HG02885 (cell line): ENCODE measurements around the gene HOXC10.

Experiments
- ATAC-seq: cut with Tn5 transposase; IDR thresholded peaks from one replicate; pipeline ENCODE4 v1.9.1; 2021; ENCODE audit warnings: mild to moderate bottlenecking; ENCODE audit not compliant: unreplicated experiment, poor library complexity

HOXC10 gene

DNA sequence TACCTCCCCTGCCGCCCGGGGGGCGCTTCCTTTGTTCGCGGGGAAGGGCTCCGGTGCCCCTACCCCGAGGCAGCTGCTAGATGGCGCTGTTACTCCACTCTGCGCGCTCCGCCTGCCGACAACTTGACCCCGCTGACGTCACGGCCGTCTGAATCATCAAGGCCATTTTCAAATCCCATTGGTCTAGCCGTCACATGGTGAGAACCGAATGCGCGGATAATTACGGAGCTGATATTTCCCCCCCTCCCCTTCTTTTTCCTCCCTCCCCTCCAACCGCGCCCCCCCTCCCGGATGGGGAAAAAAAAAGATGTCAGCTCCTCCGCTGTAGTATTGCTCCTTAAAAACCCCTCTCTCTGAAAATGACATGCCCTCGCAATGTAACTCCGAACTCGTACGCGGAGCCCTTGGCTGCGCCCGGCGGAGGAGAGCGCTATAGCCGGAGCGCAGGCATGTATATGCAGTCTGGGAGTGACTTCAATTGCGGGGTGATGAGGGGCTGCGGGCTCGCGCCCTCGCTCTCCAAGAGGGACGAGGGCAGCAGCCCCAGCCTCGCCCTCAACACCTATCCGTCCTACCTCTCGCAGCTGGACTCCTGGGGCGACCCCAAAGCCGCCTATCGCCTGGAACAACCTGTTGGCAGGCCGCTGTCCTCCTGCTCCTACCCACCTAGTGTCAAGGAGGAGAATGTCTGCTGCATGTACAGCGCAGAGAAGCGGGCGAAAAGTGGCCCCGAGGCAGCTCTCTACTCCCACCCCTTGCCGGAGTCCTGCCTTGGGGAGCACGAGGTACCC, at the start of gene HOXC10:
Gene HOXC10, plus strand, starts transcription at position 246 of the 791 bp plus-strand sequence. Its CDS starts 114 bp downstream, at position 360.
- peak; percentile 76 for ATAC-seq

DNA sequence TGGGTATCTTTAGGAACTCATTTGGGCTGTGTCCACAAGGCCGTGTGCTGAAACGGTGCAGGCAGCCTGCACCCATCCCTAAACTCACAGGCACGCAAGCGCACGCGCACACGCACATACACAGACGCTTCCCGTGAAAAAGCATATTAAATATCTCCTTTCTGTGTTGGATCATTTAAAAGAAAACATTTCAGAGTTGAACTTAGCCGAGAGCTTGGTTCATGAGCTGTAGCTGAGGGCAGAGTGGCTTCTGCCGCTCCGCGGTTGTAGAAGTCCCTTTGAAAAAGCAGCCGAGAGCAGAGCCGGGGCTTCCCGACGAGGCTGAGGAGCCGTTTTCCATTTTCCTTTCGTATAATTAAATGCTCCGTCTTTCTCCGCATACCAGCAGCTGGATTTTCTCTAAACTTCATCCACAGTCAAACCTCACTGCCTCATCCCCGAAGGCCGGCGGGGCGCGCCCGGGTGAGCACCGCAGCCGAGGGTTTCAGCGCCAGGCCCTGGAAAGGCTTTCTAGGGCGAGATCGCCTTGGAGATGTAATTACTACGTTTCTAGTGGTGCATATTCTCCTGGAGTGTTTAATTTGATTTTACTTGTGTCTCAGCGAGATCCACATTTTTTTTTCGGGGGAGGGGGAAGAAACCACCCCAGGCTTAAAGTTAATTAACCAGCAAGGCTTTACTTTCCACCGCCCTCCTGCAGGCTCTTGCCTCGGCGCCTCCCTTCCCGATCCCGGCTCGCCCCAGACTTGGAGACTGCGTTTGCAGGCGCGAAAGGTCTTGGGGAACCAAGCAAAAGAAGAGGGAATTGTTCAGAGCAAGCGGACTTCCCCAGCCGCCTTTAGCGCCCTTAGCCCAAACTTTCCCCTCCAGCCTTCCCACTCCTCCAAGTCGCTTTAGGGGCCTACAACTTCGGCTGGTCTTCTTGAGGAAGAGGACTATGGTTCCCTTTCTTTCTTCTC, 49.3 kb upstream of the HOXC10 start:
- ATAC-seq = no peak

DNA sequence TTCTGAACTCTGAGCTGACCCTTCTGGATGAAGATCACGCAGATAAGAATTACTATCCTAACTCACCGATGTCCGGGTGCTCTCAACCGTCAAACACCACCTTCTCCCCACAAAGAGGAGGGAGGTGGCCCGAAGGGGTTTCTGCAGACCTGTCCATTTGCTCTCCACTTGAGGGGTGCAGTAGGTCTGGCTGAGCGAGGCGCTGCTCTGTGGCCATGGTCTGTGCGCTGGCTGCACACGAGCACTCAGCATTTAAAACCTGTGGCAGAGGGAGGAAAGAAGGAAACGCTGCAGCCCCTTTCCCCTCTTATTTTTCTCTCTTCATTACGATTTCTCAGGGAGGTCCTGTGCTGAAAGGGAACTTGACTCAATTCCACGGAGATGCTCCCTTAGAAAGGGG, 47.8 kb upstream of the HOXC10 start:
- ATAC-seq = no peak

DNA sequence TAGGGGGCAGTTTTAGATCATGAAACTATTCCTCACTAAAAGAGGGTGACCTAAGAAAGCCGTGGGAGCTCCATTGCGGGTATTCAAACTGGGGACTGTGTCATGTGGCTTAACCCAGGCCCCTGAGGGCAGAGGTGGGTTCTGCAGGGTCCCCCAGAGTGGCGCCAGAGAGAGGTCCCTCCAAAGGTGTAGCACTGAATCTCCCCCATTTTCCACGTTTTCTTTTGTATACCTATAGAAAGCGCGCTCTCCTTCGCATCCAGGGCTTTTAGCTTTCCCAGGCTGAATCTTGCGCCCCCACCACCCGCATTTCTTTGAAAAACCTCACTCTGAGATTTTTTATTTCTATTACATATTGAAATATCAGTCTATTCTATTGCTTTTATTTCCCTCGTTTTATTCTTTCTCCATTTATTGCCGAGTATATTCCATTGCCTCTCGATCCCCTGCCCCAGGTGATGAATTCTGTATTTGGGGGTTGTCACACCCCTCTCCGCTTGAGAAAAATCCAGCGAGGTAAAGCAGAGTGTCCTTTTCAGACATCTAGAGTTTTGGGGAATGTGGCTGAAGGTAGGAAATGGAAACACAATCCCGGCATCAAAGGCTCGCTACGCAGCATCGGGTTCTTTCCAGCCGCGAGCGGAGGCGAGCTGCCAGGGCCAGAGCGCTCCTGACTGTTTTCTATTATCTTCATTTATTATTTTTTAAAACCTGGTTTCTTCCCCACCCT, 47.2 kb upstream of the HOXC10 start:
- no peak for ATAC-seq

DNA sequence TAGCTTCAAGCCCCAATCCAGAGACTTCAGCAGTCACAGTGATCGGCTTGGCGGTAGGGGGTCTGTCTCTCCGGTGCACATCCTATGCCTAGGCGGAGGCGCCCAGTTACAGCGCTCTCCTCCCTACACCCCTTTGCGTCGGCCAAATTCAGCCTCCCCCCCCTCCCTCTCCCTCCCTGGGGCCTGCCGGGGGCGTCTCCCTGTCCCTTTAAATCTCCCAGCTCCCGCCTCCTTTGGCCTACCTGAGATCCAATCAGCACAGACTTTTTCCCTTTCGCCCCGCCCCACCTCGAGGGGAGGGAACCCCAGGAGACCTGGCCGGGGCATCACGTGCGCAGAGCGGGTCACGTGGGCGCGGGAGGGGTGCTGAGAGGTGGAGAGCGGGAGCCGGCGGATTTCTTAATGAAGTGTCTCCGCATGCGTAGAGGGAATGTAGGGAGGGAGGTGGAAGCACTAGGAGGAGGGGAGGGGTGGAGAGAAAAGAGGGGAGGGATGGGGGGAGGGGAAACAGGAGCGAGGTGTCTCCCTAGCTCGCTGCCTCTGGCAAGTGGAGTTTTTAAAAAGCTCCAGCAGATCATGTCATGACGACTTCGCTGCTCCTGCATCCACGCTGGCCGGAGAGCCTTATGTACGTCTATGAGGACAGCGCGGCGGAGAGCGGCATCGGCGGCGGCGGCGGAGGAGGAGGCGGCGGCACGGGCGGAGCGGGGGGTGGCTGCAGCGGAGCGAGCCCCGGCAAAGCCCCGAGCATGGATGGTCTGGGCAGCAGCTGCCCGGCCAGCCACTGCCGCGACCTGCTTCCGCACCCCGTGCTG, 46.4 kb upstream of the HOXC10 start, which contains the start of gene HOXC13:
Gene HOXC13, plus strand, starts transcription at position 506 of the 815 bp plus-strand sequence. Its CDS starts 76 bp downstream, at position 582.
- ATAC-seq = no peak

DNA sequence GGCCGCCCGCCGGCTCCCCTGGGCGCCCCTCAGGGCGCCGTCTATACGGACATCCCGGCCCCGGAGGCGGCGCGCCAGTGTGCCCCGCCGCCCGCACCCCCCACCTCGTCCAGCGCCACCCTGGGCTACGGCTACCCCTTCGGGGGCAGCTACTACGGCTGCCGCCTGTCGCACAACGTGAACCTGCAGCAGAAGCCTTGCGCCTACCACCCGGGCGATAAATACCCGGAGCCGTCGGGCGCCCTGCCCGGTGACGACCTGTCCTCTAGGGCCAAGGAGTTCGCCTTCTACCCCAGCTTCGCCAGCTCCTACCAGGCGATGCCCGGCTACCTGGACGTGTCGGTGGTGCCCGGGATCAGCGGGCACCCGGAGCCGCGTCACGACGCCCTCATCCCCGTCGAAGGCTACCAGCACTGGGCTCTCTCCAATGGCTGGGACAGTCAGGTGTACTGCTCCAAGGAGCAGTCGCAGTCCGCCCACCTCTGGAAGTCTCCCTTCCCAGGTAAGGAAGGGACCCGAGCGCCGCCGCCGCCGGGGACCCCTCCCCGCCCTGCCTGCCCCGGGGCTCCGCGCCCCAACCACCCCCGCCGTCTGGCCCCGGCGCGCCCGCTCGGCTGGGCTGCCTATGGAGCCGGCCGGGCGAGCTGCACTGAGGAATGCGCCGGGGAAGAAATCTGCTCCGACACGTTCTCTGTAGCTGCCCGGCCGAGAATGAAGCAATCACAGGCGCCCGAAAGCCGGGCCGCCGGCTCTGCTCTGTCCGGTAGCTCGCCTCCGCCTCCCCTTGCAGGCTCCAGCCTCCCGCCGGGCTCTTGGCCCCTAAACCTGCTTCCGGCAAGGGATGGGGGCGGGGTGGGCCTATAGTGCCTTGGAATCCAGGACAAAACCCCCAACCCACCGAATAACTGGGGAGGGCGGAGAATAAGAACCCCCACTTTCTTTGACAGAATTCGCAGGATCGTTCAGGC, 45.5 kb upstream of the HOXC10 start:
- no peak for ATAC-seq

DNA sequence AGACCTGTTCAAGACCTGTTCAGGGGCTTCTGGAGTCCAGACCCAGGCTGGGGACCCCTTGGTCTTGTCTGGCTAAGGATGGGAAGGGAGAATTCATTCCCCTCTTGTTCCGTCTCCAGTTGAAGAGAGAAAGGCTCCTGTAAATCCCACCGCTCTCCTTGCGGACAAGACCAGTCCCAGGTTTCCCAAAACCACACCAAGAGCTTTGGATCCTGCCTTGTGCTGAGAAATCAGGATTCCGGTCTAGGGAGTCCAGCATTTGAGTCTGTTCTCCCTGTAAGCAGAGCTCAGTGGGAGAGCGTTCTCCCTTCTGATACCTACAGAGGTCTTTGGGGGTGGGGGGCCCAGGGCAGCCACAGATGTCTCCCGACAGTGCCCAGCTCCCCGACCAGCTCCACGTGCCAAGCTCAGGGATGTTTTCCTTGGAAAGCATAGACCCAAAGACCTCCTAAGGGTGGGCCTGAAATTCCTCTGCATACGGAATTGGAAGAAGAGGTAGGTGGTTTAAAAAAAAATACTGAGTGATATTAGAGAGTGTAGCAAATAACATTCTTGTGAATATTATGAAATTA, 44.4 kb upstream of the HOXC10 start:
- no peak for ATAC-seq

DNA sequence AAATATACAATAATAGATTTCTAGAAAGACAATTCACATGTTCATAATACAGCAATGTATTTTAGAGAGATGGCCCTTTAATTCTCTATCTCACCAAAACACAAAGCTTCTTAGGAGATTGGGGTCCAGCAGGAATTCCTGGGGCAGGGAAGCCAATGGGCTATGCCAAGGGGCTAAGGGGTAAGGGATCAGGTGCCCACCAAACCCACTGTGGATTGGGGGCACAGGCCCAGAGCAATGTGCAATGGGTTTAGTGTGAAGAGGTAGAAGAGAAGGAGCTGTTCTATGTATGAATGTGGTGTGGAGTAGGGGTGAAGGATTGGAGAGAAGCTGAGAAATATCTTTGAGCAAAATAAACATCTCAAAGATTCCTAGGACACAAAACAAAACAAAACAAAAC, 43.8 kb upstream of the HOXC10 start:
- ATAC-seq = no peak

DNA sequence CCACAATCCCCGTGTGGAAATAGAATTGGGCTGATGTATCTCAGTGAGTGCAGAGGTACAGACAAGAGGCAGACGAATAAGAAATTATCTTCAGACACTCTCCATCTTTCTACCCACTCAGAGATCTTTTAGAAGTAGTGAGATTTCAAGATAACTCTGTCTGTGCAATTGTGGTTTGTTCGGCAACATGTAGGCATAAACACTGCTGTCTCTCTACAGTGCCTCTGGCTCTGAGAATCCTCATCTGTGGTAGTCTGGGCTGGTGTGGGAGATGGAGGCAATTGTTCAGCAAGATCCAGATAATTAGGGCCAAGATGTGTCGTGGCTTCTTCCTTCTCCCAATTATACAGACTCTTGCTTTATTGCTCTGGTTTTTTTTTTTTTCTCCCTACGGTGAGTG, 43.2 kb upstream of the HOXC10 start:
- ATAC-seq = no peak

DNA sequence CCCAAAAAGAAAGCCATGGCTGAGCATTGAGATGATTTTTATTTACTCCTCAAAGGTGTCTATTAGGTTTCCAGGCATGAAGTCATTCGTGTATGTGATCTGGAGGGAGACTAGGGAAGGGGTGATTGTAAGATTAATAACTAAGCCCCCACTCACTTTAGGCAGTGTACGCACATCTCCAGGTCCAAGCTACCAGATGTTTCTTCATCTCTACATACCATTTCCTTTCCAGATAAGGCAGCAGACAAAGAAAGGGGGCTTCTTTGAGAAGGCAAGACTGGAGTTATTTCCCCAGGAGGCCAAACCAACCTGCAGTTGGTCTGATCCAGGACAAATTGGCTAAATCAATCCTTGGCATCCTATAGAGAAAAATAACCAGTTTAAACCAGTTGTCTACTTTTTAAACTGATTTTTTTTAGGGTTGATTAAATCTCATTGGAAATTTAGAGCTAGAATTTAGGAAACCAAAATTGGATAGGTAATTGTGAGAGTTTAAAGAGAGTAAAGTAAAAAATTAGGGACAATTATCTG, 42.4 kb upstream of the HOXC10 start:
- no peak for ATAC-seq

DNA sequence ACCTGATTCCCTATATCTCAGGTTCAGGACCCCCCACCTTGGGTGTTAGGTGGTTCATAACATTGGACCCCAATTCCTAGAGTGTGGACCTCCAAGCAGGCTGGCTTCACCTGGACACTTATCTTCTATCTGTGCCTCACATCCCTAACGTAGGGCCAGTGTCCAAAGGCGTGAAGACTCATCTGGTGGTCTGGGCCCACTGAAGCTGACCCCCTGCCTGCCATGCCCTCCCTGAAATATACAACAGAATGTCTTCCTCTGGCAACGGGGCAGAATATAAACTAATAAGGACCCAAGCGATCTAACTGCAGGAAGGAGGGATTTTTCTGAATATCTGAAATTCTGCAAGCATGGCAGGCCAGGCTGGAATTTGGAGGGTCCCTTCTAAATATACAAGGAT, 40.7 kb upstream of the HOXC10 start:
- ATAC-seq = no peak

DNA sequence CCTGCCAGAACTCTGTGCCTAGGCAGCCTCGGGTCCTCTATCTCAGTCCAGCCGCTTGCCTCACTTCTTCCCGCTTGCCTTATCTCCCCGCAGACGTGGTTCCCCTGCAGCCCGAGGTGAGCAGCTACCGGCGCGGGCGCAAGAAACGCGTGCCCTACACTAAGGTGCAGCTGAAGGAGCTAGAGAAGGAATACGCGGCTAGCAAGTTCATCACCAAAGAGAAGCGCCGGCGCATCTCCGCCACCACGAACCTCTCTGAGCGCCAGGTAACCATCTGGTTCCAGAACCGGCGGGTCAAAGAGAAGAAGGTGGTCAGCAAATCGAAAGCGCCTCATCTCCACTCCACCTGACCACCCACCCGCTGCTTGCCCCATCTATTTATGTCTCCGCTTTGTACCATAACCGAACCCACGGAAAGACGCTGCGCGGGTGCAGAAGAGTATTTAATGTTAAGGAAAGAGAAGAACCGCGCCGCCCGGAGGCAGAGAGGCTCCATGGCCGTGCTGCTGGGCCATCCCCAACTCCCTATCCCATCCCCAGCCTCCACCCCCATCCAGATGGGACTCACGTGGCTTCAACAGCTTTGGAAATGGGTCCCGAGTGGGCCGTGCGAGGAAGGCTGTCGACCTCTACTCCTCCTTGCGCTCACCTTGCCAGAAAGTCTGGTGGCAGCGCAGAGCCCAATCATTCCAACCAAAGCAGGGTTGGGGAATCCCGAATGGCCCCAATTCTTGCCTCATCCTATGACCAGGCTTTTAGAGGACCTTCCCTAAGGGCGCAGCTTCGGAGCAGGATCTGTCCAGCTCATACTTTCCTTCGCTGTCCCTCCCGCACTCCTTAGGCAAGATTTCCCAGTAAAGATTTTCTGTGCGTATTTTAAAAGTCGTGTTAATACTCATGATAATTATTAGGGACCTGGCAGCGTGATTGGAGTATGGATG, 39.8 kb upstream of the HOXC10 start:
- no peak for ATAC-seq

DNA sequence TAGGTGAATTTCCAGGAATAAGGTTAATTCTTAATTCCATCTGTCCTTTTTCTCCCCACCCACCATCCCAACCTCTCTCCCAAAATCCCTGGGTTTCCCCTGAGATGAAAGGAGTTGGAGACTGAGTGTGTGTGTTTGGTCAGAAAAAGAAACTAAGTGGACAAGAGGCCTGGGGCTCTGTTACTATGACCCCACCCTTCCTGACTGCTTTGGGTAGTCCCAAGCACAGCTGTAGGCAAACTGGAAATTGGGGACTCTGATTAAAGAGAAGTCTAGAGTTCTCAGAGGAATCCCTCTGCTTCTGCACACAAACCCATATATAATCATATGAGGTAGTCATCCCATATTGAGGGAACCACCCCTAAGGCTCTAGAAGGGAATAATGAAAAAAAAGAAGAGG, 37.2 kb upstream of the HOXC10 start:
- no peak for ATAC-seq

DNA sequence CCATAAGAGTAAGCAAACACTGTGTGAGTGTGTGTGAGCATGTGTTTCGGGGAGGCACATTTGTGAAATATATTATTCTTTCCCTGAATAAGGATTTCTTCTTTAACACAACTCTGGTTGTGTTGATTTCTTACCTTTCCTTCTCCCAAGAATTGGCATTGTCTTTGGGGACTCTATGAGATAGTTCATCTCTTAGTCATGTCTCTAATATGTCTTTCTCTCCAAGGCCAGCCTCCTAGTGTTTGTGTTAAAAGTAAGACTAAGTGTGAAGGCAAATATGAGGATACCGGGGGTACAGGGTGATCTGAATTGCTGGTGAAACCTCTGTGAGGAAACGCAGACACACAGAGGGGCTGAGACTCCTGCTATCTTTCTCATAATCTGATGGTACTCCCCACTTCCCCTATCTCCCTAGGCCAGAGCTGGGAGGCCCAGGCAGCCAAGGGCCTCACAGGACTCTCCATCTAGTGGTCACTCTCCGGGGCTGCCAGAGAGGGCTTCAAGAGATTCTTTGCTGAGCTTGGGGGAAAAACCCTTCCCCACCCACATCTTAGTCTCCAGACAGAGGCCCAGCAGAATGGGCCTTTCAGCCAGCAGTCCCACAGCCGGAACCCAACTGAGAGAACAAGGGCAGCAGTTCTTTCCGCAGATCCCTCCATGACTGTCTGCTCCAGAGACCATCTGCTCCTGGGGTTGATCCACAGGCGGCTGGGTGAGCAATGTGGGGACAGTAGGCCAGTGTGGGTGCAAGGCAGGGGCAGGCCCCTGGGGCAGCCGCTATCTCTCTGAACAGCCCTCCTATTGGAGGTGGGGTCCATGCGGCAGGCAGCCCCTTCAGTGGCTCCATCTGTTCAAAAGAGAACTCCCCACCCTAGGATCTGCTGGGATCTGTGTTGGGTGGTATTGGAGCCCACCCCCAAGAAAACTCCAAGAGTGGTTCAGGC, 36.0 kb upstream of the HOXC10 start:
- no peak for ATAC-seq

DNA sequence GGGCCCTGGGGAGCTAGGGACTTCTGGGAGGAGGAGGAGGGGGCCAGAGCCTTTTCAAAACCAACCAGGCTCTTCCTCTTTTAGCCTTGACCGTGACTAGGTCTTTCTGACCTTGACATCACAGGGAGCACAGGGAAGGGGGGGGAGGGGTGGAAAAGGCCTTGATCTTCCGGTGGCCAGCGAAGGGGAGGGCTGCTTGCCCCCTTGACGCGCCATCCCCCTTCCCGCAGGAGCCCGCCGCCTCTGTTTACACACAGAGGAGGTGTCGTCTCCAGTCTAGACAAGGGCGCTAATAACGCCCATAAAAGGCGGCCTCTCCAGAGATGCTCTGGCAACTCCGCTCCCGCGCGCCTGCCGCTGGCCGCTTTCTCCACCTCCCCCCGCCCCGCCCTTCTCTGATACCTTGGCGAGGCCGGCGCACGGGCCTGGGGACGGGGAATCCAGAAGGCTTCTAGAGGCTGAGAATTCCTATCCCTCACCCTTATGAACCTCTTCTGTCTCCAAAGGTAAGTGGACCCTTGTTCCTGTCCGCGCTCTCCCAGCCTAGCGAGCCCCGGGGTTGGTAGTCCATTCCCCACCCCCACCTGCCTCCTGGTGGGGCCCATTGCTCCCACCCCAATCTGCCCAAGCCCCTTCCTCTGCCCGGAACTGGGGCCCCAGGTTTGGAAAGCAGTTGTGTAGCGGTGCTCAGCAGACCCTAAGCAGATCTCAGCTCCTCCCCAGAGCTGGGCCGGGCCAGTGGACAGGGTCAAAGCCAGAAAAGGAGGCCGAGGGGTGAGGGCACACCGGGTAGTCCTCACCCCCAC, 35.1 kb upstream of the HOXC10 start:
- ATAC-seq = no peak
